Osteocyte (in vitro differentiated cells): ENCODE results near the gene IL1RAPL1. TPM values are rescaled to one million over a fixed set of nuclear protein-coding genes. Genes with fewer than 3 reads are reported as not detected.

Experiments
- DNase-seq: peaks from one replicate; pipeline ENCODE4 v3.0.0; 2021; ENCODE audit warnings: mixed read lengths; ENCODE audit not compliant: unreplicated experiment; ENCODE audit errors: extremely low spot score
- H3K27ac Mint-ChIP-seq: one replicate; pipeline ENCODE4 v1.8.0; 2021; ENCODE audit warnings: mild to moderate bottlenecking, mixed read lengths; ENCODE audit not compliant: unreplicated experiment
- H3K27me3 Mint-ChIP-seq: one replicate; pipeline ENCODE4 v1.8.0; 2021; ENCODE audit warnings: mixed read lengths; ENCODE audit not compliant: unreplicated experiment
- H3K36me3 Mint-ChIP-seq: one replicate; pipeline ENCODE4 v1.8.0; 2021; ENCODE audit warnings: mixed read lengths; ENCODE audit not compliant: unreplicated experiment
- H3K4me1 Mint-ChIP-seq: one replicate; pipeline ENCODE4 v1.8.0; 2021; ENCODE audit warnings: mixed read lengths; ENCODE audit not compliant: unreplicated experiment
- H3K4me3 Mint-ChIP-seq: one replicate; pipeline ENCODE4 v1.8.0; 2021; ENCODE audit warnings: mild to moderate bottlenecking, moderate library complexity, mixed read lengths; ENCODE audit not compliant: unreplicated experiment
- H3K9me3 Mint-ChIP-seq: one replicate; pipeline ENCODE4 v1.8.0; 2021; ENCODE audit warnings: mixed read lengths; ENCODE audit not compliant: unreplicated experiment
- CTCF ChIP-seq: fragments of 200-600 bp; sonication (generic); IDR thresholded peaks from 2 replicates; pipeline ENCODE4 v1.5.0; 2021; ENCODE audit warnings: antibody characterized with exemption, mild to moderate bottlenecking, moderate library complexity
- total RNA-seq: library from RNA; stranded (reverse); gene quantifications from 2 replicates; pipeline ENCODE4 v1.2.1, GENCODE V29; 2021

The IL1RAPL1 gene
- total RNA-seq, 1 donor from 2014 or later: not detected

DNA sequence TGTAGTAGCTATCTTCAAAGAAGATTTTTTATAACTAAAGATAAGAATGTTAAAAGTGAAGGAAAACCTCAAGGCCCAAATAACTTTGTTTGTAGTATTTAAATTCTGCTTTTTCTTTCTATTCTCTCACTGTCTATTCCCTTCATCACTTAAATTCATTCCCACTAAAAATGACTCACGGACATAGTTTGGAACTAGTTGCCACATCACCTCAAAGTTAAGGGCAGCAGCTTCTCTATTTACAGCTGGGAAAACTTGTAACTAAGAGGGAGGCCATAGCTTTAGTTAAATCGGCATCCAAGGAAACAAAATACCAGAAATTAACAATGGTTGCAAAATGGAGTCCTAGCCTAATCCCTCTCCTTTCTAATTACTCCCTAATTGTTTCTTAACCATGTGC is 1302.8 kb downstream of the IL1RAPL1 start:
- H3K4me1 Mint-ChIP-seq: no peaks in the 10 kb centered on the region
- no peaks in the 10 kb centered on the region for H3K36me3 Mint-ChIP-seq
- DNase-seq: no peak
- no peaks in the 10 kb centered on the region for H3K9me3 Mint-ChIP-seq
- peaks cover 4% of the 10 kb centered on the region for H3K27me3 Mint-ChIP-seq
- no peak overlapping the region for H3K27ac Mint-ChIP-seq
- no peak for TF ChIP-seq CTCF
- no peak overlapping the region for H3K4me3 Mint-ChIP-seq

DNA sequence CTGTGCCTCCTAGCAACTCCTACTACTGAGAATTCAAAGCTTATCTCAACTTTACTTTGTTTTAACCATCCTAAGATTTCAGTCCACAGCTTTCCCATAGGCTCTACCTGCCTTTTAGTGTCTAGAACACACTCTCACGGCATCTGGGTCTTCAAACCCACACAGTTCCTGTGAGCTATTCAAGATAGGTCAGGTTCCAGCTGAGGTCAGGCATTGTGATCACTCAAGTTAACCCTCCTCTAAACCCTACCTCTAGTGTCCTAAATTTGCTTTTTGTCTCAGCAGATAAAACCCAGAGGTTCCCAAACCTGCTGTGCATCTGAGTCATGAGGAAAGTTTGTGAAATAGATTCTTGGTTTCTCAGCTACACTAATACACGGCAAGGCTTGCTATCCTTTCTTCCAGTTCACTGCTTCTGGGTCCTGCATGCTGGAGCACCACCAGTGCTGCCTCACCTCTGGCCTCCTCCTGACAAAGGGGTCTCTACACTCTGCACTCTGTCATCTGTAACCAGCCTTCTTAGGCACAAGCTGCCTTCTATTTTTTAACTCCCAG is 1303.5 kb downstream of the IL1RAPL1 start:
- H3K4me1 Mint-ChIP-seq: no peaks in the 10 kb centered on the region
- no peak overlapping the region for H3K4me3 Mint-ChIP-seq
- H3K36me3 Mint-ChIP-seq: no peaks in the 10 kb centered on the region
- no peak for TF ChIP-seq CTCF
- no peaks in the 10 kb centered on the region for H3K9me3 Mint-ChIP-seq
- peaks cover 4% of the 10 kb centered on the region for H3K27me3 Mint-ChIP-seq
- no peak overlapping the region for H3K27ac Mint-ChIP-seq
- no peak for DNase-seq

GRCh38 chrX:29902004-29902403 is 1314.8 kb downstream of the IL1RAPL1 start:
- Mint-ChIP-seq H3K4me1 (no peaks in the 10 kb centered on the region), H3K36me3 (no peaks in the 10 kb centered on the region), H3K27me3 (no peaks in the 10 kb centered on the region), H3K9me3 (no peaks in the 10 kb centered on the region), H3K4me3 (no peak overlapping the region), H3K27ac (no peak overlapping the region)
- no peak for DNase-seq
- TF ChIP-seq CTCF: no peak

- H3K27ac Mint-ChIP-seq: no peak overlapping the region
- no peaks in the 10 kb centered on the region for H3K27me3 Mint-ChIP-seq
- no peaks in the 10 kb centered on the region for H3K36me3 Mint-ChIP-seq
- TF ChIP-seq CTCF: peak; percentile 52
- no peak for DNase-seq
- H3K4me3 Mint-ChIP-seq: no peak overlapping the region
- H3K4me1 Mint-ChIP-seq: no peaks in the 10 kb centered on the region
- no peaks in the 10 kb centered on the region for H3K9me3 Mint-ChIP-seq
Observed at GRCh38 chrX:29903360-29903759, 1316.1 kb downstream of the IL1RAPL1 start.

DNA sequence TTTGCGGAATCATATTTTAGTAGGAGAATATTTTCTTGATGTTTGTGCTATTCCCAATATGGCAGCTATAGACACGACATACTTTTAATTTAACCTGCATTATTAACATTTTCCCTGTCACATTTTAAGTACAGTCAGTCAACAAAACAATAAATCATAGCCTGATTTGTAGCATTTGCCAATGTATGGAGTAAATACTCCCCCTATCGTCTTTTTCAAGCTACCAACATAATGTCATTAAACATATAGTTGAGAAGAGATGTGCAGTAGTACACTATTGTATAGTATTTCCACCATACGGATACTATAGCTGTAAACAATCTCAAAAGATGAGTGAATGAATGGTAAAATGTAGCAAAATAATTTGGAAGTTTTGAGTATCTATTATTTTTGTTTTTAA is 1324.4 kb downstream of the IL1RAPL1 start:
- DNase-seq: no peak
- Mint-ChIP-seq H3K4me1 (no peaks in the 10 kb centered on the region), H3K27ac (no peak overlapping the region), H3K9me3 (no peaks in the 10 kb centered on the region), H3K4me3 (no peak overlapping the region), H3K27me3 (no peaks in the 10 kb centered on the region), H3K36me3 (no peaks in the 10 kb centered on the region)
- peak; percentile 35 for TF ChIP-seq CTCF
